ENCODE data around the gene DGKH.
"Not testable (repeated sequence)": the region's sequence is repeated elsewhere in the genome, so short reads cannot be mapped to it uniquely, and the experiment has no call there.

The DGKH gene

GRCh38 chr13:42084722-42085121 lies 36.3 kb downstream of the DGKH start:
- H3K36me3 ChIP-seq (ENCODE audit: control insufficient read depth, low read length), result no peaks in the 10 kb centered on the region
- no peak overlapping the region for H3K27ac ChIP-seq (ENCODE audit: low read depth, low read length)
- H3F3A ChIP-seq (ENCODE audit: control insufficient read depth, insufficient read depth), result no peaks in the 10 kb centered on the region
- TF ChIP-seq EZH2phosphoT487 (IDR thresholded peaks at IDR 0.05; ENCODE audit: borderline replicate concordance, low read length) (no peak), CTCF (IDR thresholded peaks at IDR 0.05; ENCODE audit: low read depth, low read length, poor library complexity, severe bottlenecking) (no peak)
- no peaks in the 10 kb centered on the region for H3K9me3 ChIP-seq (ENCODE audit: control insufficient read depth, insufficient read depth, low read length)
- no peaks in the 10 kb centered on the region for H3K9me2 ChIP-seq (replicated peaks; ENCODE audit: control insufficient read depth, low read length)
- H3K4me3 ChIP-seq (ENCODE audit: low read length), result no peak overlapping the region
- no peaks in the 10 kb centered on the region for H4K20me1 ChIP-seq (ENCODE audit: control insufficient read depth, insufficient read depth, low read depth, low read length)
- no peaks in the 10 kb centered on the region for H3K27me3 ChIP-seq (ENCODE audit: control insufficient read depth, low read length)
- no peak overlapping the region for H3K4me2 ChIP-seq (ENCODE audit: low read length)
- no peaks in the 10 kb centered on the region for H3K4me1 ChIP-seq (ENCODE audit: control insufficient read depth, low read length)
- H3K79me2 ChIP-seq (ENCODE audit: control insufficient read depth, low read length), result peaks cover 3% of the 10 kb centered on the region; the same call in 1 of the 2 replicates

- no peak for TF ChIP-seq CTCF (IDR thresholded peaks at IDR 0.05; ENCODE audit: low read depth, low read length, poor library complexity, severe bottlenecking)
- no peak for TF ChIP-seq EZH2phosphoT487 (IDR thresholded peaks at IDR 0.05; ENCODE audit: borderline replicate concordance, low read length)
- no peaks in the 10 kb centered on the region for H3K27me3 ChIP-seq (ENCODE audit: control insufficient read depth, low read length)
- H3K4me3 ChIP-seq (ENCODE audit: low read length), result no peak overlapping the region
- H3K9me3 ChIP-seq (ENCODE audit: control insufficient read depth, insufficient read depth, low read length), result no peaks in the 10 kb centered on the region
- H3K36me3 ChIP-seq (ENCODE audit: control insufficient read depth, low read length), result no peaks in the 10 kb centered on the region
- no peak overlapping the region for H3K27ac ChIP-seq (ENCODE audit: low read depth, low read length)
- no peaks in the 10 kb centered on the region for H3F3A ChIP-seq (ENCODE audit: control insufficient read depth, insufficient read depth)
- H3K79me2 ChIP-seq (ENCODE audit: control insufficient read depth, low read length), result peaks cover 3% of the 10 kb centered on the region; the same call in 1 of the 2 replicates
- H3K4me1 ChIP-seq (ENCODE audit: control insufficient read depth, low read length), result no peaks in the 10 kb centered on the region
- no peak overlapping the region for H3K4me2 ChIP-seq (ENCODE audit: low read length)
- no peaks in the 10 kb centered on the region for H4K20me1 ChIP-seq (ENCODE audit: control insufficient read depth, insufficient read depth, low read depth, low read length)
- no peaks in the 10 kb centered on the region for H3K9me2 ChIP-seq (replicated peaks; ENCODE audit: control insufficient read depth, low read length)
Measured at GRCh38 chr13:42086582-42086981, 38.1 kb downstream of the DGKH start.

GRCh38 chr13:42094516-42095040 lies 46.1 kb downstream of the DGKH start:
- Histone ChIP-seq H3K79me2 (ENCODE audit: control insufficient read depth, low read length) (peaks cover 4% of the 10 kb centered on the region; the same call in 1 of the 2 replicates), H3F3A (ENCODE audit: control insufficient read depth, insufficient read depth) (no peaks in the 10 kb centered on the region), H3K9me2 (replicated peaks; ENCODE audit: control insufficient read depth, low read length) (no peaks in the 10 kb centered on the region)

GRCh38 chr13:42096222-42096621 lies 47.8 kb downstream of the DGKH start:
- H3K9me3 ChIP-seq (ENCODE audit: control insufficient read depth, insufficient read depth, low read length); H3K27ac ChIP-seq (ENCODE audit: low read depth, low read length); H3K4me3 ChIP-seq (ENCODE audit: low read length); H3K36me3 ChIP-seq (ENCODE audit: control insufficient read depth, low read length); H4K20me1 ChIP-seq (ENCODE audit: control insufficient read depth, insufficient read depth, low read depth, low read length); H3K27me3 ChIP-seq (ENCODE audit: control insufficient read depth, low read length); H3K4me1 ChIP-seq (ENCODE audit: control insufficient read depth, low read length); H3K9me2 ChIP-seq (replicated peaks; ENCODE audit: control insufficient read depth, low read length); H3F3A ChIP-seq (ENCODE audit: control insufficient read depth, insufficient read depth); H3K4me2 ChIP-seq (ENCODE audit: low read length); H3K79me2 ChIP-seq (ENCODE audit: control insufficient read depth, low read length): not testable (repeated sequence)

More at GRCh38 chr13:42094516-42095040, 46.1 kb downstream of the DGKH start:
- Histone ChIP-seq H3K36me3 (ENCODE audit: control insufficient read depth, low read length) (no peaks in the 10 kb centered on the region), H3K27ac (ENCODE audit: low read depth, low read length) (no peak overlapping the region), H3K4me3 (ENCODE audit: low read length) (no peak overlapping the region), H3K4me1 (ENCODE audit: control insufficient read depth, low read length) (no peaks in the 10 kb centered on the region), H3K27me3 (ENCODE audit: control insufficient read depth, low read length) (no peaks in the 10 kb centered on the region), H3K4me2 (ENCODE audit: low read length) (no peak overlapping the region), H4K20me1 (ENCODE audit: control insufficient read depth, insufficient read depth, low read depth, low read length) (no peaks in the 10 kb centered on the region), H3K9me3 (ENCODE audit: control insufficient read depth, insufficient read depth, low read length) (no peaks in the 10 kb centered on the region)
- TF ChIP-seq CTCF (IDR thresholded peaks at IDR 0.05; ENCODE audit: low read depth, low read length, poor library complexity, severe bottlenecking) (no peak), EZH2phosphoT487 (IDR thresholded peaks at IDR 0.05; ENCODE audit: borderline replicate concordance, low read length) (no peak)
